Neural progenitor cell (in vitro differentiated cells): ENCODE measurements around the gene FAM193A. TPM values are rescaled to one million over a fixed set of nuclear protein-coding genes. Genes with fewer than 3 reads are reported as not detected.

Experiments used
- DNase-seq: peaks from one replicate; pipeline ENCODE4 v3.0.0-alpha.2; 2016; ENCODE audit warnings: low spot score
- H2AFZ ChIP-seq: fragments of 200-600 bp; sonication (generic); replicated peaks from 2 replicates; pipeline ENCODE4 v1.6.1; 2016; ENCODE audit warnings: antibody characterized with exemption
- H3F3A ChIP-seq: fragments of 200-600 bp; sonication (generic); 2 replicates; pipeline ENCODE4 v1.6.1; 2016; ENCODE audit warnings: antibody characterized with exemption, low read depth
- H3K27ac ChIP-seq: fragments of 200-600 bp; sonication (generic); 2 replicates; pipeline ENCODE4 v1.5.1; 2016; ENCODE audit warnings: mild to moderate bottlenecking
- H3K27me3 ChIP-seq: fragments of 200-600 bp; sonication (generic); 2 replicates; pipeline ENCODE4 v1.6.1; 2016; ENCODE audit warnings: mild to moderate bottlenecking, moderate library complexity
- H3K36me3 ChIP-seq: fragments of 200-600 bp; sonication (generic); 2 replicates; pipeline ENCODE4 v1.5.1; 2016
- H3K4me1 ChIP-seq: fragments of 200-600 bp; sonication (generic); 2 replicates; pipeline ENCODE4 v1.6.1; 2016; ENCODE audit warnings: mixed run types
- H3K4me2 ChIP-seq: fragments of 200-600 bp; sonication (generic); 2 replicates; pipeline ENCODE4 v1.6.1; 2016
- H3K4me3 ChIP-seq: fragments of 200-600 bp; sonication (generic); 2 replicates; pipeline ENCODE4 v1.5.1; 2016
- H3K79me2 ChIP-seq: fragments of 200-600 bp; sonication (generic); 2 replicates; pipeline ENCODE4 v1.6.1; 2016; ENCODE audit warnings: low read depth
- H3K9ac ChIP-seq: fragments of 200-600 bp; sonication (generic); 2 replicates; pipeline ENCODE4 v1.6.1; 2016
- H3K9me3 ChIP-seq: fragments of 200-600 bp; sonication (generic); 2 replicates; pipeline ENCODE4 v1.5.1; 2016; ENCODE audit warnings: low read depth
- H4K20me1 ChIP-seq: fragments of 200-600 bp; sonication (generic); 2 replicates; pipeline ENCODE4 v1.6.1; 2016; ENCODE audit warnings: low read depth
- H3K27ac Mint-ChIP-seq: 3 replicates; pipeline ENCODE4 v1.8.0; 2021; ENCODE audit warnings: mixed read lengths
- H3K27me3 Mint-ChIP-seq: 2 replicates; pipeline ENCODE4 v1.8.0; 2022; ENCODE audit warnings: low read depth, mild to moderate bottlenecking, inconsistent platforms, moderate library complexity, mixed read lengths; ENCODE audit not compliant: insufficient read depth
- H3K36me3 Mint-ChIP-seq: 3 replicates; pipeline ENCODE4 v1.8.0; 2021; ENCODE audit warnings: mixed read lengths
- H3K4me1 Mint-ChIP-seq: 3 replicates; pipeline ENCODE4 v1.8.0; 2021; ENCODE audit warnings: mixed read lengths
- H3K4me3 Mint-ChIP-seq: 3 replicates; pipeline ENCODE4 v1.8.0; 2021; ENCODE audit warnings: mild to moderate bottlenecking, moderate library complexity, mixed read lengths
- H3K9me3 Mint-ChIP-seq: 3 replicates; pipeline ENCODE4 v1.8.0; 2020; ENCODE audit warnings: mixed read lengths
- CTCF ChIP-seq: fragments of 200-600 bp; sonication (generic); IDR thresholded peaks from 2 replicates; pipeline ENCODE4 v1.5.1; 2017; ENCODE audit warnings: antibody characterized with exemption, mild to moderate bottlenecking
- EZH2 ChIP-seq: fragments of 200-600 bp; sonication (generic); IDR thresholded peaks from 2 replicates; pipeline ENCODE4 v1.6.1; 2017; ENCODE audit warnings: antibody characterized with exemption, mild to moderate bottlenecking, moderate library complexity
- EZH2phosphoT487 ChIP-seq: fragments of 200-600 bp; sonication (generic); IDR thresholded peaks from 2 replicates; pipeline ENCODE4 v1.6.1; 2017; ENCODE audit warnings: antibody characterized with exemption
- total RNA-seq: library from RNA; depleted of rRNA; stranded (reverse); fragments of >200 nt; gene quantifications from 2 replicates; pipeline ENCODE4 v1.2.3, GENCODE V29; 2015; ENCODE audit warnings: low replicate concordance

Gene FAM193A
- total RNA-seq, 1 donor from 2014 or later: 29.1 TPM

DNA sequence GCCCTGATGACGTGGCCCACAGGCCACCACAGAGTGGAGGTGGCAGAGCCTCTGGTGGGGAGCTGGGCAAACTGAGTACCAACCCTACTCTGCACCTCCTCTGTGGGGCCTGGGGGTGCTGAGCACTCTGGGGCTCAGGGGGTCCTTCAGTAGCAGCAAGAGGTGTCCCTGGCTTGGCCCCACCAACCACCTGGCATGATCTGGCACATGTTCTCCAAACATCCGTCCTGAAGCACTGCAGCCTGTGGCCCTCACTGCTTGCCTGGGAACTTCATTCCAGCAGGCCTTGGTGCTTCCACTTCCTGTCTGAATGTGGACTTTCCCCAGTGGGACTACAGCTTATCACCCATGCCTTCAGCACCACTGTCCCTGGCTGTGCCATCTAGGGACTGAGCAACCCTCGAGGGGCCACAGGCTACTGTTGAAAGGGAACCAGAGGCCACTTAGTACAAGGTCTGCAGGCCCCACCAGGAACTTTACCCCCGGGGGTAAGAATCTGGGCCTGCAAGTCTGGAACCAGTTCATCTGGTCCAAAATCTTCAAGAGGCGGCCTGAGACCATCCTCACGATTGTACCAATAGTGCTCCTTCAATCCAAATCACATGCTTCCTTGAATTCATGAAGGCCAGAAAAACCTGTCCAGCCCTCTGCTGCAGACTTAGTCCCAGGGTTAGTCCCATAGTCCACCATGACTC lies 206.5 kb downstream of the FAM193A start:
- H3K27ac Mint-ChIP-seq: no peak overlapping the region
- Histone ChIP-seq H3K4me1 (no peaks in the 10 kb centered on the region), H3F3A (no peaks in the 10 kb centered on the region), H3K9ac (no peak overlapping the region), H3K9me3 (no peaks in the 10 kb centered on the region), H3K79me2 (no peaks in the 10 kb centered on the region), H3K4me2 (no peak overlapping the region), H3K27me3 (no peaks in the 10 kb centered on the region), H3K36me3 (no peaks in the 10 kb centered on the region), H3K27ac (no peak overlapping the region), H4K20me1 (no peaks in the 10 kb centered on the region), H3K4me3 (no peak overlapping the region), H2AFZ (no peak overlapping the region)
- DNase-seq: no peak
- peaks cover 29% of the 10 kb centered on the region for H3K36me3 Mint-ChIP-seq
- no peak overlapping the region for H3K4me3 Mint-ChIP-seq
- no peaks in the 10 kb centered on the region for H3K4me1 Mint-ChIP-seq
- H3K9me3 Mint-ChIP-seq: peaks cover 4% of the 10 kb centered on the region
- H3K27me3 Mint-ChIP-seq: peaks cover 5% of the 10 kb centered on the region
- TF ChIP-seq CTCF (no peak), EZH2 (no peak), EZH2phosphoT487 (no peak)

DNA sequence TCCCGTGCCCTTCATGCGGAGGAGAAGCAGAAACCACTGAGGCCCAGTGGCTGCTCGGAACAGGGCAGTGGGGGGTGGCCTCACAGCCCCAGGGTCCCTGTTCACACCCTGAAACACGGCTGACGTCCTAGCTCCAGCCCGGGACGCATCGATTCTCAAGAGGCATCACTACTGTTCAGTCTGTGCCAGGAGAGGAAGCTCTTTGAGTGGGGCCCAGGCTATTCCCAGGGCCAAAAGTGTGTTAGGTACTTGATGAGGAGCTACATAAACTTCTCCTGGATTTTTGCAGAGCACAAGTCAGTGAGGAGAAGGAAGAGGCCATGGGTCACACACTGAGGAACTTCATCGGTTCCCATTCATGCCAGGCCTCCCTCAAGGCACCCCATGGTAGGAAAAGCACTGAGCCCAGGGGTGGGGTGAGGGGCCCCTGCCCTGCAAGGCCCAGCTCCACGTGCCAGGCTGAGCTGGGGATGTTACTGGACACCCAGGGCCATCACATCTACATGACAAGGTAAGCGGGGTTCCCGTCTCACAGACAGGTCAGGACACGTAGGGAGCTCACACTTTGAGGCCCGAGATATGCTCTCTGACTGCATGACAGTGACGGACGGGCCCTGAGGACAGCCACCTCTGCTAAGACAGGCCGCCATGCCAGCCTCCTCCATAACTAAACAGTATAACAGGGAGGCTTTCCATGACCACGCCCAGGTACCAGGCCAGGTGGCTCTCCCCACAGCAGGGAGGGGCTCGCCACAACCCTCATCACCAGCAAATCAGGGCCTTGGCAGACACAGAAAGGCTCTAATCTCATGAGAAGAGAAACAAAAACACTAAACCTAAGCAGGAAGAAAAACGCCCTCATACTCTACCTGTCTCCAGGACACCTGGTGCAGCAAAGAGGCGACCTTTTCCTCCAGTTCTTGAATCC lies 207.3 kb downstream of the FAM193A start:
- no peak overlapping the region for H3K27ac ChIP-seq
- H3K9me3 Mint-ChIP-seq: no peaks in the 10 kb centered on the region
- TF ChIP-seq CTCF (no peak), EZH2 (no peak), EZH2phosphoT487 (no peak)
- H3K79me2 ChIP-seq: no peaks in the 10 kb centered on the region
- no peak overlapping the region for H2AFZ ChIP-seq
- no peak overlapping the region for H3K4me3 Mint-ChIP-seq
- no peaks in the 10 kb centered on the region for H3K36me3 ChIP-seq
- H3K36me3 Mint-ChIP-seq: peaks cover 22% of the 10 kb centered on the region
- H3F3A ChIP-seq: no peaks in the 10 kb centered on the region
- H3K4me1 ChIP-seq: no peaks in the 10 kb centered on the region
- H3K9ac ChIP-seq: no peak overlapping the region
- H3K4me3 ChIP-seq: no peak overlapping the region
- H3K27ac Mint-ChIP-seq: no peak overlapping the region
- H3K27me3 Mint-ChIP-seq: peaks cover 5% of the 10 kb centered on the region
- H3K4me2 ChIP-seq: no peak overlapping the region
- no peaks in the 10 kb centered on the region for H3K27me3 ChIP-seq
- H3K9me3 ChIP-seq: no peaks in the 10 kb centered on the region
- H3K4me1 Mint-ChIP-seq: no peaks in the 10 kb centered on the region
- DNase-seq: no peak
- no peaks in the 10 kb centered on the region for H4K20me1 ChIP-seq

- Histone ChIP-seq H3K9me3 (no peaks in the 10 kb centered on the region), H3K4me3 (no peak overlapping the region), H3F3A (no peaks in the 10 kb centered on the region), H3K9ac (no peak overlapping the region), H3K4me2 (no peak overlapping the region), H4K20me1 (no peaks in the 10 kb centered on the region), H3K27ac (no peak overlapping the region), H3K4me1 (no peaks in the 10 kb centered on the region), H2AFZ (no peak overlapping the region), H3K36me3 (no peaks in the 10 kb centered on the region), H3K79me2 (peaks cover under 1% of the 10 kb centered on the region), H3K27me3 (no peaks in the 10 kb centered on the region)
- TF ChIP-seq CTCF (no peak), EZH2 (no peak), EZH2phosphoT487 (no peak)
- Mint-ChIP-seq H3K4me1 (no peaks in the 10 kb centered on the region), H3K4me3 (no peak overlapping the region), H3K9me3 (no peaks in the 10 kb centered on the region), H3K27me3 (peaks cover 5% of the 10 kb centered on the region), H3K36me3 (peaks cover 22% of the 10 kb centered on the region), H3K27ac (no peak overlapping the region)
- DNase-seq: no peak
Measured at GRCh38 chr4:2744576-2745270, 208.3 kb downstream of the FAM193A start.
